Activated CD4-positive, alpha-beta T cell treated with anti-CD3 and anti-CD28 coated beads, Interleukin-2, amount 50 U/mL, for 16 hours (primary cell): ENCODE data around the gene PLD4.
"Not testable (repeated sequence)": the region's sequence is repeated elsewhere in the genome, so short reads cannot be mapped to it uniquely, and the experiment has no call there.

ENCODE experiments used
- DNase-seq: peaks from one replicate; pipeline ENCODE4 v3.0.0-alpha.2; 2020

PLD4 gene

DNA sequence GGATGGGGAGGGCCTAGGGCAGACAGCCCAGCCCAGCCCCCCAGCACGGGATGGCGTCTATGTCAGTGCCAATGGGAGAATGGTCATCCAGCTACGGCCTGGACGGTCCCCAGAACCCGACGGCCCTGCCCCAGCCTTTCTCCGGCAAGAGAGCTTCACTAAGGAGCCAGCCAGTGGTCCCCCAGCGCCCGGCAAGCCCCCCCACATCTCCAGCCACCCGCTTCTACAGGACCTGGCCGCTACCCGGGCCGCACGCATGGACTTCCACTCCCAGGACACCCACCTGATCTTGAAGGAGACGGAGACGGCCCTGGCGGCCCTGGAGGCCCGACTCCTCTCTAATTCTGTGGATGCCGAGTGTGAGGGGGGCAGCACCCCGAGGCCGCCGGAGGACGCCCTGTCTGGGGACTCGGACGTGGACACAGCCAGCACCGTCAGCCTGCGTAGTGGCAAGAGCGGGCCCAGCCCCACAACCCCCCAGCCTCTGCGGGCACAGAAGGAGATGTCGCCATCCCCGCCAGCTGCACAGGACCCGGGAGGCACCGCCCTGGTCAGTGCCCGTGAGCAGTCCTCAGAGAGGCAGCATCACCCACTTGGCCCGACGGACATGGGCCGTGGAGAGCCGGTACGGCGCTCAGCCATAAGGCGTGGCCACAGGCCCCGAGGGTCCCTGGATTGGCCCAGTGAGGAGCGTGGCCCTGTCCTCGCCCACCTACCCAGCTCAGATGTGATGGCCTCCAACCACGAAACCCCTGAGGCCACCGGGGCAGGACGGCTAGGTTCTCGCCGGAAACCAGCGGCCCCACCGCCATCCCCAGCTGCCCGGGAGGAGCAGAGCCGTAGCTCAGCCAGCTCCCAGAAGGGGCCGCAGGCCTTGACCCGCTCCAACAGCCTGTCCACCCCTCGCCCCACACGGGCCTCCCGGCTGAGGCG is 37.7 kb upstream of the PLD4 start:
- no peak for DNase-seq

DNA sequence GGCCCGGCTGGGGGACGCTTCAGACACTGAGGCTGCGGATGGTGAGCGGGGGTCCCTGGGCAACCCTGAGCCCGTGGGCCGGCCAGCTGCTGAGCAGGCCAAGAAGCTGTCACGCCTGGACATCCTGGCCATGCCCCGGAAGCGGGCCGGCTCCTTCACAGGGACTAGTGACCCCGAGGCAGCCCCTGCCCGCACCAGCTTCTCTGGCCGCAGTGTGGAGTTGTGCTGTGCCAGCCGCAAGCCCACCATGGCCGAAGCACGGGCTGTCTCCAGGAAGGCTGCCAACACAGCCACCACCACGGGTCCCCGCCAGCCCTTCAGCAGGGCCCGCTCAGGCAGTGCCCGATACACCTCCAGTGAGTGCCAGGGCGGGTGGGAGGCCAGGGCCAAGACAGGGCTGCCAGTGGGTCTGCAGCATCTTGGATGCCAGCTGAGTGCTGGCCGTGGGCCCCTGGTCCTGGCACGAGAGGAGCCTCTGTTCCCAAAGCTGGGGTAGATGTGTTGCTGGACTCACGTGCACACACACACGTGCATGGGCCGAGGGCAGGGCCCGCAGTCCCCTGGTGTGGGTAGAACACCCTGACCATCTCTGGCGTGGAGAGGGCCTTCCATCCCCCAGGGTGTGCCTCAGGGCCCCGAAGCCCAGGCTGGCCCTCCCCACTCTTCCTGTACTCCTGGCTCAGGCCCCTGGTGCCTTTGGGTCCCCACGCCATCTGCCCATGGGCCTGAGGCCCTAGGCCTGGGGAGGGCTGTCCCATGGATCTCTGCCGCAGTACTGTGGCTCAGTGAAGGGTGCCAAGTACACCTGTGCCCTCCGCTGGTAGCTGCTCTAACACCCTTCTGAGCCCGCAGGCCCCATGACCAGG is 36.8 kb upstream of the PLD4 start:
- no peak for DNase-seq

GRCh38 chr14:104888489-104889374 is 35.9 kb upstream of the PLD4 start:
- no peak for DNase-seq

GRCh38 chr14:104889375-104889757 is 35.3 kb upstream of the PLD4 start:
- no peak for DNase-seq

GRCh38 chr14:104890292-104890691 is 34.4 kb upstream of the PLD4 start:
- DNase-seq = not testable (repeated sequence)

DNA sequence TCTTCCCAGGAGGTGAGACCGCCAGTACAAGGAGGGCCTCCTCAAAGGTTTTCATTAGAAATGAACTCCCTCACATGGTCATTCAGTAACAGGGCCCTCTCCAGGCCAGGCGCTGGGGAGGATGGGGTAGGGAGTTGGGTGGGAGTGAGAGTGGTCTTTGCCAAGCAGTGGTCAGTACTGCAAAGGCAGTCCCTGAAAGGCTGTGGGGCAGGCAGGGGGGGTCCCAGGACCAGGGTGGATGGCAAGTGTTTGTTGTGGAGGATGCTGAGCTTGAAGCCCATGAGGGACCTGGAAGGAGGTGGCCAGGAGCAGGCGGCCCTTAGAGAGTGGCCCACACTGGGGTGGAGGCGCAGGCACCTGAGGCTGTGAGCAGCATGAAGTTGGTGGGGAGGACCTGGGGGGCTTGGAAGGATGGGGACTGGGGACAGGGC is 33.5 kb upstream of the PLD4 start:
- no peak for DNase-seq

DNA sequence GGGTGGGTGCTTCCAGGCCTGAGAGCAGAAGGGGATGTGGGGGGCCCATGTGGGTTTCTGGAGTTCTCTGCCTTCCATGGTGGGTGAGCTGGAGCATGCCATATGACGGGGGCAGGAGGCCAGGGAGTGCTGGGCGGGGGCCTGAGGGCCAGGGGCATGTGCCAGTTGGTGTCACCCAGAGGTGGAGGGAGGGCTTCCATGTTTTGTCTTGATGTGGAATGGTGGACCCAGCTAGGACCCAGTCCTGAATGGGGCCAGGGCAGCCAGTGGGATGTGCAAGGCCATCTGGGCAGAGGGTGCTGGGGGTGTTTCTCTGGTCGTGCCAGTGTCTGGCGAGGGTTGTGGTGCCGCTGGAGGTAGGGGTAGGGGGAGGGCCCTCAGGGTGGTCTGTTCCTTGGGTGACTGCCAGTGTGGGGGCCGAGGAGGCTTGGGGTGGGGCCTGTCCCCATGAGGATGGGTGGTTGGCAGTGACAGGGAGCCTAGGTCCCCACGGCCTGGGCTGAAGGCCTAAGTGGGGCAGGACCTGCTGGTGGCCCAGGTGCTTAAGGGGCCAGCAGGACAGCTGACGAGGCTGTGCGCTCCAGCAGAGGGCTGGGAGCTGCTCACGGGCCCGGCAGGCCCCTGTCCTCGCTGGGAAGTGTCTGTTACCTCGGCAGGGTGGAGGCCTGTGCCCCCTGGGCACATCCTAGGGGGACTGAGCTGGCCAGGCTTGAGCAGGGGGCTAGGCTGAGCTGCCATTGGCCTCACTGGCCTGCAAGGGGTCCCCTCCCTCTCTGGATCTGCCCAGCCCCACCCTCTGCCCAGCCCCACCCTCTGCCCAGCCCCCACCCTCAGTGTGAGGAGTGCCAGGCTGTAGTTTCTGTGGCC is 32.8 kb upstream of the PLD4 start:
- no peak for DNase-seq

DNA sequence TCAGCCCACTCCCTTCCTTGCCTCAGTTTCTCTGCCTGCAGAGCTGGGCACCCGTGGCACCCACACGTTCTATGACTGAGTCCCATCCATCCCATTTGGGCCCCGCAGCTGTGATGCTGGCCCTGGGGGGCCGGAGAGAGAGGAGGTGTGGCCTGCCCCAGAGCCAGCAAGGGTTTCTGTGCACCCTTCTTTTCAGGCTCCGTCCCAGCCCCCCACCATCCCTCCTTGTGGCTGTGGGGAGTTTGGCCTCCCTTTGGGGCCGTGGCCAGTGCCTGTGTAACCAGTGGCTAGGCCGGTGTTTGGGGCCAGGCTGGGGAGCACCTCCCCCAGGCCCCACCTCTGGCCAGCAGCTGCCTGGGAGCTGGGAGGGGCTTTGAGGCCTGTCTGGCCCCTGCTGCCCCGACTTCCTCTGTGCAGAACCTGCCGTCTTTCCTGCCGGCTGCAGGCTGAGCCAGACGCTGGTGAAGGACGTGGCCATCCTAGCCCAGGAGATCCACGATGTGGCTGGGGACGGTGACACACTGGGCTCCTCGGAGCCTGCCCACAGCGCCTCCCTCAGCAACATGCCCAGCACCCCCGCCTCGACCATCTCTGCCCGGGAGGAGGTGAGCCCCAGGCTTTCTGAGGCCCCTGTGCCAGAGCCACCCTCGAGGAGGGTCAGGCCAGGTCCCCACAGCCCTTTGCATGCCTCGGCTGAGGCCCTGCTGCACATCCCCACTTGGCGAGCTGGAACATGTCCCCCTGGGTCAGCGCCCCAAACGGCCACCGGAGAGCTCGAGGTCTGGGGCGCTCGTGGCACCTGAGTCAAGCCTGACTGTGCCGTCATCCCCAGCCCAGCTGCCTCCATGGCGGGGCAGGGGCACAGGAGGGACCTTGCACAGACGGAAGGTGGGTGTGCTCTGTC is 31.9 kb upstream of the PLD4 start:
- no peak for DNase-seq

DNA sequence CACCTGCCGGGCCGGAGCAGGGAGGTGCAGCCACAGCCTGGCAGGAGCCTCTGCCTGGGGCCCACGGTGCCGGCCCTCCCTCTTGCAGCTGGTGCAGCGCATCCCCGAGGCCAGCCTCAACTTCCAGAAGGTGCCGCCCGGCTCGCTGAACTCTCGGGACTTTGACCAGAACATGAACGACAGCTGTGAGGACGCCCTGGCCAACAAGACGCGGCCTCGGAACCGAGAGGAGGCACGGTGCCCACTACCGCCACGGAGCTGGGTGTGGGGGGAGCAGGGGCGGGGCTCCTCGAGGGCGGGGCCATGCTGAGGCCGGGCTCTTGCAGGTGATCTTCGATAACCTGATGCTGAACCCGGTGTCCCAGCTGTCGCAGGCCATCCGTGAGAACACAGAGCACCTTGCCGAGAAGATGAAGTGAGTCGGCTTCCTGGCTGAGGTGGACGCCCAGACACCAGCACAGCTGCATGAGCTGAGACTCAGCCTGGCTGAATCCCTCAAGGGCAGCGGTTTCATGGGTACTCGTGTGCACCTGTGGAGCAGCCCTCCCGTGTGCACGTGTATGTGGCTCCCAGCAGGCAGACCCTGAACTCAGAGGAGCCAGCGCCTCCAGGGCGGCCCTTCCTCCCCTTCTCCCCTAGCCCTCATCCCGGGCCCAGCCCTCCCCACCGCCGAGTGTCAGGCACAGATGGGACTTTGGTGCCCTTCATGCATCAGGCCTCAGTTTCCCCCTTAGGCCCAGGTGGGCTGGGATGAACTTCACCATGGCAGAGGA is 31.1 kb upstream of the PLD4 start:
- DNase-seq = no peak

DNA sequence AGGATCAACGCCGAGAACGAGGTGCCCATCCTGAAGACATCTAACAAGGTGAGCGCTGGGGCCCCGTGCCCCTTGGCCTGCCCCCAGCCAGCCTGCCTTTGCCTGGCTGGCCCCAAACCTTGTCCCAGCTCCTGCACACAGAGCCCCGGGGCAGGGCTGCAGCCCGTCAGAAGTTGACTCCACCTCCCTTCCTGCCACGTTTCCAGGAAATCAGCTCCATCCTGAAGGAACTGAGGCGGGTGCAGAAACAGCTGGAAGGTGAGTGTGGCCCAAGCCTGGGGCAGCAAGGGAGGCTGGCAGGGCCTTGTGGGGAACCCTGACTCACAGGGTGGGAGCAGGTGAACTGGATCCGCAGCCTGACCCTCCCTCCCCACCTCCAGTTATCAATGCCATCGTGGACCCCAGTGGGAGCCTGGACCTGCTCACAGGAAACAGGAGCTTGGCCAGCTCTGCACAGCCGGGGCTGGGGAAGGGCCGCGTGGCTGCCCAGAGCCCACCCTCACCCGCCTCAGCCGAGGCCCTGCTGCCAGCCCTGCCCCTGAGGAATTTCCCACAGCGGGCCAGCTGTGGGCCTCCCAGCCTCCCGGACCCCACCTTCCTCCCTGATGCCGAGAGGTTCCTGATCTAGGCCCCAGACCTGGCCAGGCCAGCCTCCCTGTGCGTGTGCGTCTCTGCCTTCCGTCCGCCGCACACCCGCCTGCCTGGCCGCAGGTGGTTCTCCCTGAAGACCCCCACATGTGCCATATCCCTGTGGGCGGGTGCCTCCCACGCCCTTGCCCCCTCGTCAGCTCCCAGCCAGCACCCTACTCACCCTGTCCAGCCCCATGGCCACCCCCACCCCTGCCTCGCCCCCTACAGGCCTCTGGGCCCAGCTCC is 30.1 kb upstream of the PLD4 start:
- no peak for DNase-seq

- no peak for DNase-seq
These were observed 29.4 kb upstream of the PLD4 start for GRCh38 chr14:104895207-104895785.

- no peak for DNase-seq
These were observed 28.7 kb upstream of the PLD4 start for GRCh38 chr14:104895786-104896661.

DNA sequence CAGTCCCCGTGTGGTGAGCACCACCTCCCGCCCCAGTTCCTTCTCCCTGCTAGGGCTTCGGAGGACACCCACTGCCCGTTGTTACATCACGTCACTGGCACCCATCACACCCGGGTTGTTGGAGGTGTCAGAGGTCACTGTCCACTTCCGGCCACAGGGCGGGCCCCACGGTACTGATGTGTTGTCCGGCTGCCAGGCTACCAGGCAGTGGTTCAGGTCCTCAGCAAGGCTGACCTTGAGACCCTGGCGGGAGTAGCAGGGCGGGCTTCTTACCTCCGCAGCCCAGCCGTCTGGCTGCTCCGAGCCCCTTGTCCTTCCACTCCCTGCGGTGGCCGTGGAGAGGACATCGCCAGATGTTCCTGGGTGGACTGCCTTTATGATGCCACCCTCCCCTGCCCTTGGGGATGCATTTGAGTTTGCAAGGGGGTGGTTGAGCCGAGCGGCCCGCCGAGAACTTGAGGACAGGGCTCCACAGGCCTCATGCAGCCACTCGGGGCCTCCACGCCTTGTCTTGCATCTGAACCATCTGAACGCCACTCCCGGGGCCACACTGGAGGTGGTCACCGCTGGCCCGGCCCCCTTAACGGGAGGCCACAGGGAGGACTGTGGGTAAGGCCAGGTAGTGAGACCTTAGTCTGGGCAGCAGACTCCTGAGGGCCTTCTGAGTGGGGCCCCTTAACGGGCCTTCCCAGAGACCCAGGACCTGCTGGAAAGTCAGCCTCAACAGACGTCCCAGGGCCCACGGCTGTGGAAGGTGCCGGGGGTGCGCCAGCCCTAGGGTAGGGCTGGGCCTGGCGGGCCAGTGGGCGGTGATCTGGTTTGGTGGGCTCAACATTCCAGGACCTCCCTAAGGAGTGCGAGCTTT is 27.1 kb upstream of the PLD4 start:
- DNase-seq = no peak

DNA sequence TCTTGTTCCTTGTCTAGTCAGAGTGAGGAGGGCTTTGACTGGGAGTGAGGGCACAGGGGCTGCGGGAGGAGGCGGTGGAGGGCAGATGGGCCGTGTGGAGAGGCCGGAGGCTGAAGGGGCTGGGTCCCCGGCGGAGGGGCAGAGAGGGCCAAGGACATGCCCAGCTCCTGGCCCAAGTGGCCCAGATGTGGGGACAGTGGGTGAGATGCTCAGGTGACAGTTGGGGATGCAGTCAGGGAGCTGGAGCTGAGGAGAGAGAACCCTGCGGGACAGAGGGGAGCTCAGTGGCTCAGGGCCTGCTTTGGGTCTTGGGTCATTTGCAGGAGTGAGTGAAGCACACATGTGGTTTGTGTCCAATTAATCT is 26.5 kb upstream of the PLD4 start:
- no peak for DNase-seq

DNA sequence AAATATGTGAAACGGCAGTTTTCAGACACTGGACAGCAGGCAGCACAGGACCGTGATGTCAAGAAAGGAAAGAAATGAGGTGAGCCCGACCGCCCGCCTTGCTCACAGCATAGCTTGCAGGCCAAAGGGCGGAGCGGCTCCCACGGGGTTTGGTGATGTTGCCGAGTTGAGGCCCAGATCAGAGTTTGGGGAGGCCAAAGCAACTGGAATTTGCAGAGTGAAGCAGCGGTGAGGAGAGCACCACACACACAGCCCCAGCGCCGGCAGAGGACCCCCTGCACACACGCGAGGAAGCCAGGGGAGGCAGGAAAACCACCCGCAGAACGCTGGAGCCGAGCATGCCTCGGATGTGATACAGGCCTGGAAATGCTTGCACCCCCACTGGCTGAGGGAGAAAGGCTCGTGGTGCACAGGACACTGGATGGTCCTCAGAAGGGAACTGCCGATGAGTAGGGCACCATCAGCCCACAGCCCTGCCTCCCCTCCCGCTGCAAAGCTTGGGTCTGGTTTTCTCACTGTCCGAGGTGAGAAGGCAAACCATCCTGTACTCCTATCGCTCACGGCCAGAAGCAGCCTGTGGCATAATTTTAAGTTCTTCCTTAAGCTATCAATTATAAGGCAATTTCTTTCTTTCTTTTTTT is 25.7 kb upstream of the PLD4 start:
- DNase-seq = no peak

GRCh38 chr14:104899781-104900180 is 24.9 kb upstream of the PLD4 start:
- no peak for DNase-seq
